Esophagus mucosa (tissue), 1 donor: ENCODE data around the gene HAGHL. TPM values are rescaled to one million over a fixed set of nuclear protein-coding genes. Genes with fewer than 3 reads are reported as not detected.

Experiments
- ATAC-seq: fragments of 200-7000 bp; cut with Tn5 transposase; one replicate; pipeline ENCODE4 v1.9.1; 2020
- total RNA-seq: library from RNA; stranded (reverse); gene quantifications from one replicate; pipeline ENCODE4 v1.2.4, GENCODE V29; 2023
- donor health status: DM: yes; HTN: yes; CAD: no.

HAGHL gene
- total RNA-seq, 1 donor from 2014 or later, result 2.7 TPM

DNA sequence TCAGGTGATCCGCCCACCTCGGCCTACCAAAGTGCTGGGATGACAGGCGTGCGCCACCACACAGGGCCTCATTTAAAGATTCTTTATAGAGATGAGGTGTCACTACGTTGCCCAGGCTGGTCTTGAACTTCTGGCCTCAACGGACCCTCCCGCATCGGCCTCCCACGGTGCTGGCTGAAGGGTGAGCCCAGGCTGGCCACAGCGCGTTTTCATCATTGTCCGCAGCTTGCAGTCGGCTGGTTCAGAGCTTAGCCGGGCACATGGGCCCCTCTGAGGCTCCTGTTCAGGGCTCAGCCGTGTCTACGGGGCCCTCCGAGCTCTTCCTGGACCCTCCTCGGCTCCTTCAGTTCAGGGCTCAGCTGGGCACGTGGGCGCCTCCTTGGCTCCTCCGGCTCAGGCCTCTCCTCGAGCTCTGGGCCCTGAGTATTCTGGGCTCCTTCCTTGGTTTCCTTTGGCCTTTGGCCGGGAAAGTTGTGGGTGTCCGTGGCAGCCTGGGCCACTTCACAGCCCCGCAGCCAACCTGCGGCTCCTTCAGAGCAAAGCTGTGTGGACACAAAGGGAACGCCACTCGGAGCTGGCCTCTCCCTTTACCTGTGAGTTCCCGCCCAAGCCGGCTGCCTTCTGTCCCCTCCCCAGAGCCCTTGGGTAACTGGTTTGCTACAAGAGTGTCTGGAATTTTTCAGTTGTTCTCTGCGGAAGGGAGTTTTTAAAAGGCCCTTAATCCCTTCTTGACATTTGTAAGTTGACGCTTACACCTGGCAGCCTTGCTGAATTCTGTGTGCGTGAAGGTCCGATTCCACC lies 32.4 kb downstream of the HAGHL start:
- ATAC-seq, result peak; percentile 61

DNA sequence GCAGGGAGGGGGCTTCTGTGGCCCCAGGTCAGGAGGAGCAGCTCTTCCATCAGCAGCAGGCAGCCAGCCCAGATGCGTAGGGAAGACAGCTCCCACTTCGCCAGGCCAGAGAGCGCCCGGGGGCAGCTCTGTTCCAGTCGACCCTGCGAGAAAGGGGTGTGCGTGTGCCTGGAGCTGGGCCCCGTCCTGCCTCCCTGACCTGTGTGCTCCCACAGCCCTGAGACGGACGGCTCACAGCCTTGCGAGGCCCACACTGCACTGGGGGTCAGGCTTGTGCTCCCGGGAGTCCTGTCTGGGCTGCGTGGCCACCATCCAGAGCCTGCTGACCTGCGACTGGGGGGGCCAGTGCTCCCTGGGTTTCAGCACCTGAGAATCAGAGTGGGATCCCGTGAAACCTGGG lies 33.2 kb downstream of the HAGHL start:
- ATAC-seq, result no peak

DNA sequence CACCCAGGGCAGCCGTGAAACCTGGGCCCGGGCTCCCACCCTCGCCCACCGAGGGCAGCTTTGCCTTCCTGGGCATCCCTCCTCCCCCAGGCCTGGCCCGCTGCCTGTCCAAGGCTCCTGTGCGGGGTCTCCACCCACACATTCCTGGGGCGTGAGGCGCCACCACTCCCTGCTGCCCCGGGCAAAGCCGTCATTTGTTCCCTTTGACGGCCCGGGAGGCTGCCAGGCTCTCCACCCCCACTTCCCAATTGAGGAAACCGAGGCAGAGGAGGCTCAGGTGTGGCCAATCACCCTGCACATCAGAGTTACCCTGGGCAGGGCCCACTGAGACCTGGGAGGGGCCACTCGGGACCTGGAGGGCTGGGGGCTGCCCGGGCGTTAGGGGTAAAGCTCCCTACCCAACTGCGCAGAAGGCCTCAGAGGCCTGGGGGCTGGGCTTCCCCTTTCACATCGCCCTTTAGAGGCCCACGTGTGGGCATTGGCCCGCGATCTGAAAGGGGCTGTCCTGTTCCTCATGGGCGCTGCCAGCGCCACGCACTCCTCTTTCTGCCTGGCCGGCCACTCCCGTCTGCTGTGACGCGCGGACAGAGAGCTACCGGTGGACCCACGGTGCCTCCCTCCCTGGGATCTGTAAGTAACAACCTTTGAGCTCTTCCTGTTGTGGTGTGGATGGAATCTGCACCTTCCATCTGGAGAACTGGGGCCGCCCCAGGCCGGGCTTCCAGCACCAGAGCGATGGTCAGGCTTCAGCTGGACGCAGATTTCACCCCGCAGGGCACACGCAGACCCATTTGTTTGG lies 33.8 kb downstream of the HAGHL start, which contains the start of gene MSLN:
MSLN (plus strand) TSS at position 190 of the 799 bp plus-strand sequence. CDS start 1,947 bp downstream, outside the sequence.
- ATAC-seq, result peak; percentile 64

DNA sequence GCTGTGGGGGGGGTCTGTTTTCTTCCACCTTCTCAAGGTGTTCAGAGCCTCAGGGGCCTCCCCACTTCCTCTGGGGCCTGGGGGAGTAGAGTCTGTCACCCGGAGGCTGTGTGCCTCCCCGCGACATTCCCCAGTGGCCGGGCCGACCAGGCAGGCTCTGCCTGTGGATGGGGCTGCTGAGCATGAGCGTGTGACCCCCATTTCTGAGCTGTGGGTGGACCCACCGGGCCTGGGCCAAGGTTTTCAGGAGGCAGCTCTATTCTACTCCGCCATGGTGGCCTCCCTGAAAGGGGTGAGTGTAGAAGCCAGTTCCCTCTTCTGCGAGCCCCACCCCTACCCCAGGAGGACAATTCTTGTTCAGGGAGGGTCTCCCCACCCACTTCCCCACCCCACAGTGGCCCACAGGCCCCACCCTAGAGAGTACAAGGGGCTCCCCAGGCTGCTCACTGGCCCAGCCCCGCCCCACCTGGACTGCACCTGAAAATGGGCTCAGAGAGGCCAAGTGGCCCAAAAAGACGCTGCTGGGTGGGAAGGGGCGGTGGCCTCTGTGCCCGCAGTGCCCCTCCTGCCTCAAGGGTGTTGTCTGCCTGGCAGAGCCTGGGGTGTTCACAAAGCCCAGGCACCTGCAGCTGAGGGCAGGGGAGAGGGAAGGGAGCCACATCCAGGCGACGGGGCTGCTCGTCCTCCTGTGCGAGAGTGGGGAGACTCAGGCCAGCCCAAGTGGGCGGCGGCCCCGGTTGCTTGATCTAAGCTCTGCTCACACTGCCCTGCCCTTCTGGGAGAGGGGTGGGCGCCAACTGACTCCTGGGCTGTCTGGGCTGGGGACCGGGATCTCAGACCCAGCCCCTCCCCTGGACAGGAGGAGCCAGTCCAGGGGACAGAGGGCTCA lies 35.0 kb downstream of the HAGHL start:
- ATAC-seq, result no peak

DNA sequence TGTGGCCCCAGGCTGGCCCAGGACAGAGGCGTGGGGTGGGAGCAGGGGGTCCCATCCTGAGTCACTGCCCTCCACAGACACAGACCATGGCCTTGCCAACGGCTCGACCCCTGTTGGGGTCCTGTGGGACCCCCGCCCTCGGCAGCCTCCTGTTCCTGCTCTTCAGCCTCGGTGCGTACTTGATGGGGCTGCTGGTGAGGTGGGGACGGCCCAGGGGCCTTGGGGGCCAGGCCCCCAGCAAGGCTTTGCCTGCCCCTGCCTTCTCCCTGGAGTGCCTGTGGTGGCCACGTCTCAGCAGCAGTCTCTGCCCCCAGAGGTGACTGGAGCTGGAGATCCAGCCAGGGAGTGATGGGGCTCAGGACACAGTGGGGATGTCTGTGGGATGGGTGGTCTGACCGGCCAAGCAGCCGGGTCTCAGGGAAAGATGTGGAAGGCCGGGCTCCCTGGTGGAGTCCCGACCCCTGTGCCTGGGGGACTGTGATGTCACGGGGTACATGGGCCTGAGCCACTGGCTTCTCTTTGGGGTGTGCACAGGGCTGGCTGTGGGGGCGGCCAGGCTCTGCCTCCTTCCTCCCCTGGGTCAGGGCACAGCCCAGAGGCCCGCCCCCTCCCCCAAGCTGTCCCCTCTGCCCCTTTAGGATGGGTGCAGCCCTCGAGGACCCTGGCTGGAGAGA lies 35.8 kb downstream of the HAGHL start:
- no peak for ATAC-seq

DNA sequence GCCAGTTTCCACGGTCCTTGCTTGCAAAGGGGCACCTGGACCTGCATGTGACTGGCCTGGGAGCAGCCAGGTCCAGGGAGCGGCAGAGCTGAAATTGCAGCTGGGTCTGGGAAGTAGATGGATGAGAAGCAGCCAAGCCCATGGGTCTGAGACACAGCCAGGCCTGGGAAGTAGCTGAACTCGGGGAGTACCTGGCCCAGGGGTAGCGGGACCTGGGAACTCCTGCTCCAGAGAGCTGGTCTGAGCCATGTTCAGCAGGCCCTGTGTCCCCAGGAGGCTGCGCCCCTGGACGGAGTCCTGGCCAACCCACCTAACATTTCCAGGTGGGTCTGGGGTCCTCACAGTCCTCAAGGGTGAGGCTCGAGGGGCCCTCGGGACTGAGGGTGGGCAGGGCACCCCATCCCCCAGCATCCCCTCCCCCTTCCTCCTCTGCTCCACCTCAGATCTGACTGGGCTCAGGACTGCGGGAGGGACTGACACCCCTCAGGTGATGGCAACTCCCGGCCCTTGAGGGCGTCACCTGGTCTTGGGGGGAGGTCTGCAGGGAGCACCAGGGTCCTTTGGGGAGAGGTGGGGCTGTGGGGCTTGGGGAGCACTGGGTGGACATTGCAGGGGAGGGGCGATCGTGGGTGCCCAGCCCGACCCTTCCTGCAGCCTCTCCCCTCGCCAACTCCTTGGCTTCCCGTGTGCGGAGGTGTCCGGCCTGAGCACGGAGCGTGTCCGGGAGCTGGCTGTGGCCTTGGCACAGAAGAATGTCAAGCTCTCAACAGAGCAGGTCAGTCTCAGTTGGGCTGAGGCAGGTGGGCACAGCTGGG lies 36.7 kb downstream of the HAGHL start:
- ATAC-seq, result no peak

DNA sequence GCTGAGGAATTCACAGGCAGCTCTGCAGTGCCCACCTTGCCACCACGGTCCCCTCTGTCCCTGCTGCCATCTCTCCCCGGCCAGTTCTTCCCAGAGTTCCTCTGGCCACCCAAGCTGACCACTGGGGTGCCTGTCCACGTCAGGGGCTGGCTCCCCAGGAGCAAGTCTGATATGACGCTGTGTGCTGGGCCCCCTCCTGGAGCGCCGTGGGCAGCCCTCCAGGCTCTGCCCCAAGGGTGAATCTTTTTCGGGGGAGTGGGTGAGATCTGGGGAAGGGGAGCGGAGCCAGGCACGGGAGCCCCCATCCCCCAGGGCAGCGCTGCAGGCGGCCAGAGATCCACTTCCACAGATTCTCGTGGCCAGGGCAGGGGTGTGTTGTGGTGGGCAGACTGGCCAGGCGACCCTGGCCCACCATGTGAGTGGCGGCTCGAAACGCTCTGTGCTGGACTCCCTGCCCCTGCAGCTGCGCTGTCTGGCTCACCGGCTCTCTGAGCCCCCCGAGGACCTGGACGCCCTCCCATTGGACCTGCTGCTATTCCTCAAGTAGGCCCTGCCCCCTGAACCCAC lies 37.4 kb downstream of the HAGHL start:
- ATAC-seq, result no peak

DNA sequence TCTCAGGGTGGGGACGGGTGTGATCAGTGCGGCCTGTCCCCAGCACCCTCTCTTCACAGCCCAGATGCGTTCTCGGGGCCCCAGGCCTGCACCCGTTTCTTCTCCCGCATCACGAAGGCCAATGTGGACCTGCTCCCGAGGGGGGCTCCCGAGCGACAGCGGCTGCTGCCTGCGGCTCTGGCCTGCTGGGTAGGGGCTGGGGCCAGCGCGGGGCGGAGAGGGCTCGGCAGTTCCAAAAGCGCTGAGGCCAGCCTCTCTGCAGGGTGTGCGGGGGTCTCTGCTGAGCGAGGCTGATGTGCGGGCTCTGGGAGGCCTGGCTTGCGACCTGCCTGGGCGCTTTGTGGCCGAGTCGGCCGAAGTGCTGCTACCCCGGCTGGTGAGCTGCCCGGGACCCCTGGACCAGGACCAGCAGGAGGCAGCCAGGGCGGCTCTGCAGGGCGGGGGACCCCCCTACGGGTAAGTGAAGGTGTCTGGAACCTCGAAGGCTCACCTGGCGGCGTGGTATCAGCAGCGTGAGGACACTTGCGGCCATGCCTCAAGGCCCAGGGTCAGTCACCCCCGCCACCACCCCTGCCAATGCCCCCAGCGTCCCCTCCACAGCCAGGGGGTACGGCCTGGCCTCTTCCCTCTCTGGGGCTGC lies 38.1 kb downstream of the HAGHL start:
- ATAC-seq, result no peak

DNA sequence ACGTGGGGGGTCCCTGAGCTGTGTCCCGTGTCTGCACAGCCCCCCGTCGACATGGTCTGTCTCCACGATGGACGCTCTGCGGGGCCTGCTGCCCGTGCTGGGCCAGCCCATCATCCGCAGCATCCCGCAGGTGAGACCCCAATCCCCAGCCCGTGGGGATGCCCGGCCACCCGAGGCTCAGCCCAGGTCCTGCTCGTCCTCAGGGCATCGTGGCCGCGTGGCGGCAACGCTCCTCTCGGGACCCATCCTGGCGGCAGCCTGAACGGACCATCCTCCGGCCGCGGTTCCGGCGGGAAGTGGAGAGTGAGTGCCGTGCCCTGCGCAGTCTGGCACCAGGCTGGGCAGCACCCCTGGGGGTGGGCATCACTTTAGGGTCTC lies 38.6 kb downstream of the HAGHL start:
- no peak for ATAC-seq

DNA sequence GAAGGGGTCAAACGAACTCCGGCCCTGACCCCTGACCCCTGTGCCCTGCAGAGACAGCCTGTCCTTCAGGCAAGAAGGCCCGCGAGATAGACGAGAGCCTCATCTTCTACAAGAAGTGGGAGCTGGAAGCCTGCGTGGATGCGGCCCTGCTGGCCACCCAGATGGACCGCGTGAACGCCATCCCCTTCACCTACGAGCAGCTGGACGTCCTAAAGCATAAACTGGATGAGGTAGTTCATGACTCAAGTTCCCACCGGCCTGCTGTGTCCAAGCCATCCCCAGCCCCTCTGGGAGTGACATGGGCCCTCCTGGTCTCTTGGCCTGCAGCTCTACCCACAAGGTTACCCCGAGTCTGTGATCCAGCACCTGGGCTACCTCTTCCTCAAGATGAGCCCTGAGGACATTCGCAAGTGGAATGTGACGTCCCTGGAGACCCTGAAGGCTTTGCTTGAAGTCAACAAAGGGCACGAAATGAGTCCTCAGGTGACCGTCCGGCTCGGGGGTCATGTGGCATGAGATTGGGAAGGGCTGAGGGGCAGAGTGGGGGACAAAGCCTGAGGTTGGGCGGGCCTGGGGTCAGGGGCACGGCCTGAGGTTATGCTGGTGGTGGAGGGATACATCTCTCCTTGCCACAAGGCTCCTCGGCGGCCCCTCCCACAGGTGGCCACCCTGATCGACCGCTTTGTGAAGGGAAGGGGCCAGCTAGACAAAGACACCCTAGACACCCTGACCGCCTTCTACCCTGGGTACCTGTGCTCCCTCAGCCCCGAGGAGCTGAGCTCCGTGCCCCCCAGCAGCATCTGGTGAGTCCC lies 39.3 kb downstream of the HAGHL start:
- no peak for ATAC-seq

DNA sequence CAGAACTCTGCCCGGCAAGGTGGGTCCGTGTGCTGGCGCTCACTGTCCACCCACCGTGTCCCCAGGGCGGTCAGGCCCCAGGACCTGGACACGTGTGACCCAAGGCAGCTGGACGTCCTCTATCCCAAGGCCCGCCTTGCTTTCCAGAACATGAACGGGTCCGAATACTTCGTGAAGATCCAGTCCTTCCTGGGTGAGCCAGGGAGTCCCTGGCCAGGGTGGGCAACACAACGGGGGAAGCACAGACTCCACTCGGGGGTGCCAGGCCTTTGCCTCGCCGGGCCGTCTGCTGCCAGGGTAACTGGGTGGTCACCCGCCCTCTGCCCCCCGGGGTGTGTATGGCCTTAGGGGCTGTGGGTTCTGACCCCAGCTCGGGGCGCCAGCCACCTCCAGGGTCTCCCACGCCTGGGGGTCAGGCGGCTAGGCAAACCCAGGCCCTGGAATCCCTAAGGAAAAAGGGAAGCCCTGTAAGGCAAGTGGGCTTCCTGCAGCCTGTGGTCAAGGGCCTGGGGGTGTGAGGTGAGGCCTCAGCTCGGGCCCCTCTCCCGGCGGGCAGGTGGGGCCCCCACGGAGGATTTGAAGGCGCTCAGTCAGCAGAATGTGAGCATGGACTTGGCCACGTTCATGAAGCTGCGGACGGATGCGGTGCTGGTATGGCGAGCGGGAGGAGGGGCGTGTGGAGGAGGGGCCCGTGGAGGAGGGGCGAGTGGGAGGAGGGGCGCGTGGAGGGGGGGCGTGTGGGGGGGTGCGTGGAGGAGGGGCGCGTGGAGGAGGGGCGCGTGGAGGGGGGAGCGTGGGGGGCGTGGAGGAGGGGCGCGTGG lies 40.1 kb downstream of the HAGHL start:
- ATAC-seq, result no peak

DNA sequence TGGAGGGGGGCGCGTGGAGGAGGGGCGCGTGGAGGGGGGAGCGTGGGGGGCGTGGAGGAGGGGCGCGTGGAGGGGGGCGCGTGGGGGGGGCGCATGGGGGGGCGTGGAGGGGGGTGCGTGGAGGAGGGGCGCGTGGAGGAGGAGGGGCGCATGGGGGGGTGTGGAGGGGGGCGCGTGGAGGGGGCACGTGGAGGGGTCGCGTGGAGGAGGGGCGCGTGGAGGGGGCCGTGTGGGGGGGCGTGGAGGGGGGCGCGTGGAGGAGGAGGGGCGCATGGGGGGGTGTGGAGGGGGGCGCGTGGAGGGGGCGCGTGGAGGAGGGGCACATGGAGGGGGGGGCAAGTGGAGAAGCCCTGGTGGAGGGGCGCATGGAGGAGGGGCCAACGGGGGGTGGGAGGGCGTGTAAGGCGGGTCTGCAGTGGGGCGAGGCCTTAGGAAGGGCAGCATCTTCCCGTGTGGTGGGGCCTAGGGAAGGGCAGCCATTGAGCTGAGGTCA lies 40.9 kb downstream of the HAGHL start:
- ATAC-seq, result no peak

DNA sequence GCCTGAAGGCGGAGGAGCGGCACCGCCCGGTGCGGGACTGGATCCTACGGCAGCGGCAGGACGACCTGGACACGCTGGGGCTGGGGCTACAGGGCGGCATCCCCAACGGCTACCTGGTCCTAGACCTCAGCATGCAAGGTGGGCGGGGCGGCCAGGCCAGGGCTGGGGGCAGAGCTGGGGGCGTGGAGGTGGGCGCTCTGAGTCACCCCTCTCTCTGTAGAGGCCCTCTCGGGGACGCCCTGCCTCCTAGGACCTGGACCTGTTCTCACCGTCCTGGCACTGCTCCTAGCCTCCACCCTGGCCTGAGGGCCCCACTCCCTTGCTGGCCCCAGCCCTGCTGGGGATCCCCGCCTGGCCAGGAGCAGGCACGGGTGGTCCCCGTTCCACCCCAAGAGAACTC lies 41.5 kb downstream of the HAGHL start:
- ATAC-seq, result peak; percentile 59

DNA sequence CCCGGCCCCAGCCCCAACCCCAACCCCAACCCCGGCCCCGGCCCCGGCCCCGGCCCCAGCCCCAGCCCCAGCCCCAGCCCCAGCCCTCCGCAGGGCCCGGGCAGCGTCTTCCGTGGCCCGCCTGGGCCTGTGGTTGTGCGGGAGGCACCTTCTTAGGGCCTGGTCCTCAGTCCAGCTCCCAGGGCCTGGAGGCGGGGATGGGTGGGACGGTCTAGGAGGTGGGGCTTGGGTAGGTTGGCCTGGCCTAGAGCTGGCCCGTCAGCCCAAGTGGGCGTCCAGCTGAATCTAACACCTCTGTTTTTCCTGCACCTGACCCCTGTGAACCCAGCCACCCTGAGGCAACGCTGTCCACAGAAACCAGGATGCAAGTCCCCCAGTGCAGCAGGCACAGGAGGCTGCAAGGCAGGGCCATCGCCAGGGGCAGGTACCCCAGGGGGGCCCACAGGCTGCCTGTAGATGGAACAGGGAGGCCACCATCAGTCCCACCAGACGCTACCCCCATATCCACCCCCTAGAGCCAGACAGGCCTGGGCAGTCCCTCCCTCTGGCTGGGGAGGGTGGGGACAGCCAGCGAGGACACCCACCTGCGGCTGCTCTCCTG lies 42.4 kb downstream of the HAGHL start:
- no peak for ATAC-seq

DNA sequence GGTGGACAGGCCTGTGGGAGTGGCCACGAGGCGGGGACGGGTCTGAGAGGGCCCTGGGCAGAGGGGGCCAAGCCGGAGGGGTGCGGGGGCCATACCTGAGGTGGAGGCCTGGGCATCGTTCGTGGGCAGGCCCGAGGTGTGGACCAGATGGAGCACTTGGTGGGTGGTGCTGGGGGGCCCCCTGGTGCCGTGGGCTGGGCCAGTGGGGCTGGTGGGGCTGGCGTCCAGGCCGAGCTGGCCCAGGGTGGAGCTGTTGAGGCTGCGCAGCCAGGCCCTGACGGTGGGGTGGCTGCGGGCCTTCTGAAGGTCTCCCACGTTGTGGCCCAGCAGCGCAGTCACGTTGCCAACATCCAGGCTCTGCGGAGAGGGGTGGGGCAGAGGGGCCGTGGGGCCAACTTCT lies 43.0 kb downstream of the HAGHL start:
- ATAC-seq, result no peak

DNA sequence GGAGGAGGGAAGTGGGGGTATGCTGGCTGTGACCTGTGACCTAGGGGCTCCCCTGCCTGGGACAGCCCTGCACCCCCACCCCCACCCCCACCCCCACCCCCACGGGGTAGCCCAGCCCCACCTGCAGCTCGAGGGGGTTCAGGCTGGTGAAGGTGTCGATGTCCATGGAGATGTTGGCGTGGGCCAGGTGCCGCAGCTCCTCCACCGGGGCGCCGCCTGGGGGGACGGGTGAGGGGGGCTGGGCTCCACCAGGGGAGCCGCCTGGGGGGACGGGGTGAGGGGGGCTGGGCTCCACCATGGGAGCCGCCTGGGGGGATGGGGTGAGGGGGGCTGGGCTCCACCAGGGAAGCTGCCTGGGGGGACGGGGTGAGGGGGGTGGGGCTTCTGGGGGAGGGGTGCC lies 43.5 kb downstream of the HAGHL start:
- ATAC-seq, result no peak

DNA sequence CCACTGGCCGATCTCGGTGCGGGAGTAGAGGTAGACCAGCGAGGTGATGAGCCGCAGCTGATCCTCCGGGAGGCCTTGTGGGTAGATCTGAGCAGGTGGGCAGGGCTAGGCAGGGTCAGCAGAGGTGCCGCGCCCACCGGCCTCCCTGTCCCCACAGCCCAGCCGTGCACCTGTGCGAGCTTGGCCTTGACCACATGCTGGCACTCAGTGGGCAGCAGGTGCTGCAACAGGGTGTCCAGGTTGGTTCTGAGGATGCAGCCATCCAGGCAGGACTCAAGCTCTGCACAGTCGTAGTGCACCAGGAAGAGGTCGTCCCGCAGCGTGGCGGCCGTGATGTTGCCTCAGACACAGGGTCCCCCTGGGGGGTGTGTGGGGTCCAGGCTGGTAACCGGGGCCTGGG lies 46.1 kb downstream of the HAGHL start:
- ATAC-seq, result no peak
